ENCODE results near the gene PGLYRP4. TPM values are rescaled to one million over a fixed set of nuclear protein-coding genes. Genes with fewer than 3 reads are reported as not detected.

The PGLYRP4 gene
- polyA plus RNA-seq, 3 donors from 2014 or later: not detected

- H3K36me3 Mint-ChIP-seq: no peaks in the 10 kb centered on the region
- no peaks in the 10 kb centered on the region for H3K9me3 Mint-ChIP-seq
- no peak overlapping the region for H3K27ac Mint-ChIP-seq
- peaks cover 14 to 20% (median 17%) of the 10 kb centered on the region in 3 donors for H3K27me3 Mint-ChIP-seq (ENCODE audit: low read depth in 3 of 3)
- peak overlapping the region in 2 of 5 donors; percentile 19 to 34 for H3K4me3 Mint-ChIP-seq
- H3K4me1 Mint-ChIP-seq: peaks cover 15 to 17% of the 10 kb centered on the region in 2 donors
- DNase-seq: no peak
These were observed 2.4 kb downstream of the PGLYRP4 start for GRCh38 chr1:153346077-153346723.

- H3K9me3 Mint-ChIP-seq: no peaks in the 10 kb centered on the region
- no peak overlapping the region for H3K27ac Mint-ChIP-seq
- H3K4me1 Mint-ChIP-seq: peaks cover 15 to 17% of the 10 kb centered on the region in 2 donors
- DNase-seq: no peak
- peak overlapping the region in 2 of 5 donors; percentile 19 to 34 for H3K4me3 Mint-ChIP-seq
- peaks cover 16 to 20% (median 19%) of the 10 kb centered on the region in 3 donors for H3K27me3 Mint-ChIP-seq (ENCODE audit: low read depth in 3 of 3)
- H3K36me3 Mint-ChIP-seq: no peaks in the 10 kb centered on the region
These were observed 3.2 kb downstream of the PGLYRP4 start for GRCh38 chr1:153345187-153346076.

GRCh38 chr1:153344718-153345025 lies 4.0 kb downstream of the PGLYRP4 start:
- H3K4me1 Mint-ChIP-seq: peaks cover 19 to 20% of the 10 kb centered on the region in 2 donors
- no peak overlapping the region for H3K27ac Mint-ChIP-seq

GRCh38 chr1:153343811-153344717 lies 4.6 kb downstream of the PGLYRP4 start:
- DNase-seq: no peak
- no peaks in the 10 kb centered on the region for H3K9me3 Mint-ChIP-seq
- H3K27ac Mint-ChIP-seq: no peak overlapping the region
- H3K4me1 Mint-ChIP-seq: peaks cover 20% of the 10 kb centered on the region in 2 donors
- no peaks in the 10 kb centered on the region for H3K36me3 Mint-ChIP-seq
- peaks cover 16 to 20% (median 19%) of the 10 kb centered on the region in 3 donors for H3K27me3 Mint-ChIP-seq (ENCODE audit: low read depth in 3 of 3)
- H3K4me3 Mint-ChIP-seq: no peak overlapping the region

More at GRCh38 chr1:153344718-153345025, 4.0 kb downstream of the PGLYRP4 start:
- peaks cover 16 to 20% (median 20%) of the 10 kb centered on the region in 3 donors for H3K27me3 Mint-ChIP-seq (ENCODE audit: low read depth in 3 of 3)
- no peaks in the 10 kb centered on the region for H3K36me3 Mint-ChIP-seq
- DNase-seq: no peak
- no peak overlapping the region for H3K4me3 Mint-ChIP-seq
- H3K9me3 Mint-ChIP-seq: no peaks in the 10 kb centered on the region

- Mint-ChIP-seq H3K27ac (no peak overlapping the region), H3K4me3 (no peak overlapping the region), H3K4me1 (peaks cover 20% of the 10 kb centered on the region in 2 donors), H3K27me3 (ENCODE audit: low read depth in 3 of 3) (peaks cover 18 to 19% (median 19%) of the 10 kb centered on the region in 3 donors), H3K9me3 (no peaks in the 10 kb centered on the region), H3K36me3 (no peaks in the 10 kb centered on the region)
- DNase-seq: no peak
These were observed 5.5 kb downstream of the PGLYRP4 start for GRCh38 chr1:153343040-153343681.

GRCh38 chr1:153342178-153342577 lies 6.5 kb downstream of the PGLYRP4 start:
- Mint-ChIP-seq H3K27me3 (ENCODE audit: low read depth in 3 of 3) (peaks cover 15 to 16% (median 16%) of the 10 kb centered on the region in 3 donors), H3K4me3 (no peak overlapping the region), H3K36me3 (no peaks in the 10 kb centered on the region), H3K4me1 (peaks cover 20% of the 10 kb centered on the region in 2 donors), H3K9me3 (no peaks in the 10 kb centered on the region), H3K27ac (no peak overlapping the region)
- DNase-seq: no peak

GRCh38 chr1:153341431-153341934 lies 7.2 kb downstream of the PGLYRP4 start:
- Mint-ChIP-seq H3K36me3 (no peaks in the 10 kb centered on the region), H3K27me3 (ENCODE audit: low read depth in 3 of 3) (peaks cover 13 to 16% (median 13%) of the 10 kb centered on the region in 3 donors), H3K9me3 (no peaks in the 10 kb centered on the region), H3K4me3 (no peak overlapping the region), H3K27ac (no peak overlapping the region), H3K4me1 (peaks cover 17% of the 10 kb centered on the region in 2 donors)
- DNase-seq: no peak

GRCh38 chr1:153340356-153340755 lies 8.3 kb downstream of the PGLYRP4 start:
- Mint-ChIP-seq H3K27me3 (ENCODE audit: low read depth in 3 of 3) (peaks cover 12 to 15% (median 13%) of the 10 kb centered on the region in 3 donors), H3K36me3 (no peaks in the 10 kb centered on the region), H3K9me3 (no peaks in the 10 kb centered on the region), H3K27ac (no peak overlapping the region), H3K4me1 (peaks cover 6% of the 10 kb centered on the region in 2 donors), H3K4me3 (no peak overlapping the region)
- no peak for DNase-seq

- no peaks in the 10 kb centered on the region for H3K36me3 Mint-ChIP-seq
- no peak overlapping the region for H3K27ac Mint-ChIP-seq
- H3K27me3 Mint-ChIP-seq (ENCODE audit: low read depth in 3 of 3): peaks cover 12 to 15% (median 13%) of the 10 kb centered on the region in 3 donors
- H3K4me3 Mint-ChIP-seq: no peak overlapping the region
- DNase-seq: no peak
- H3K9me3 Mint-ChIP-seq: no peaks in the 10 kb centered on the region
- H3K4me1 Mint-ChIP-seq: peaks cover 3 to 6% of the 10 kb centered on the region in 2 donors
These were observed 8.8 kb downstream of the PGLYRP4 start for GRCh38 chr1:153339802-153340201.

- H3K27ac Mint-ChIP-seq: no peak overlapping the region
These were observed 10.4 kb downstream of the PGLYRP4 start for GRCh38 chr1:153337980-153338853.

GRCh38 chr1:153336650-153337049 lies 12.0 kb downstream of the PGLYRP4 start:
- no peak overlapping the region for H3K4me3 Mint-ChIP-seq
- no peaks in the 10 kb centered on the region for H3K36me3 Mint-ChIP-seq
- peaks cover 4 to 16% (median 7%) of the 10 kb centered on the region in 3 donors for H3K27me3 Mint-ChIP-seq (ENCODE audit: low read depth in 3 of 3)
- peaks cover under 1 to 6% (median 3%) of the 10 kb centered on the region in 6 donors for H3K9me3 Mint-ChIP-seq
- no peak for DNase-seq
- peaks cover 3 to 6% of the 10 kb centered on the region in 2 donors for H3K4me1 Mint-ChIP-seq
- no peak overlapping the region for H3K27ac Mint-ChIP-seq

More at GRCh38 chr1:153337980-153338853, 10.4 kb downstream of the PGLYRP4 start:
- Mint-ChIP-seq H3K36me3 (no peaks in the 10 kb centered on the region), H3K4me1 (peaks cover 3 to 6% of the 10 kb centered on the region in 2 donors), H3K4me3 (no peak overlapping the region), H3K9me3 (no peaks in the 10 kb centered on the region), H3K27me3 (ENCODE audit: low read depth in 3 of 3) (peaks cover 6 to 13% (median 8%) of the 10 kb centered on the region in 3 donors)
- no peak for DNase-seq

GRCh38 chr1:153333902-153334301 lies 14.7 kb downstream of the PGLYRP4 start:
- H3K4me3 Mint-ChIP-seq: no peak overlapping the region
- H3K36me3 Mint-ChIP-seq: no peaks in the 10 kb centered on the region
- H3K27ac Mint-ChIP-seq: no peak overlapping the region
- H3K9me3 Mint-ChIP-seq: peaks cover 5 to 27% (median 10%) of the 10 kb centered on the region in 6 donors
- H3K27me3 Mint-ChIP-seq (ENCODE audit: low read depth in 3 of 3): peaks cover 8 to 17% (median 14%) of the 10 kb centered on the region in 3 donors
- H3K4me1 Mint-ChIP-seq: no peaks in the 10 kb centered on the region
- no peak for DNase-seq
